Lower leg skin (tissue), 4 donors: ENCODE results near the gene ZC3H6. TPM values are rescaled to one million over a fixed set of nuclear protein-coding genes. Genes with fewer than 3 reads are reported as not detected.
A peak's percentile ranks its signal among the peaks of the same experiment; 100 is the strongest.

Experiments
- DNase-seq, 2 donors: peaks; one replicate each; pipeline ENCODE4 v3.0.0-alpha.2; 2019; ENCODE audit warnings: low spot score in 2 of 2
- H3K4me3 ChIP-seq: fragments of 200-600 bp; sonication (generic); 2 replicates; pipeline ENCODE4 v1.5.1; 2017; ENCODE audit warnings: mild to moderate bottlenecking, low read depth; ENCODE audit not compliant: poor library complexity, severe bottlenecking
- CTCF ChIP-seq, 3 donors: fragments of 450-650 bp; IDR thresholded peaks; one replicate each; pipeline ENCODE4 v1.5.1; 2016; ENCODE audit warnings: antibody characterized with exemption in 3 of 3, mild to moderate bottlenecking in 3 of 3, moderate library complexity in 2 of 3
- POLR2A ChIP-seq, 2 donors: fragments of 450-650 bp; IDR thresholded peaks; one replicate each; pipeline ENCODE4 v1.6.1; 2016 to 2017; ENCODE audit warnings: antibody characterized with exemption in 2 of 2, mild to moderate bottlenecking in 1 of 2, moderate library complexity in 1 of 2
- WGBS, 2 donors: methylation state at CpG; one replicate each; pipeline ENCODE4 v1.1.5; 2018; 5-methylcytosine and 5-hydroxymethylcytosine counted together
- intact Hi-C: fragments of 100-400 bp; cut with DNase I; formaldehyde crosslinking; loops from one replicate; pipeline ENCODE4 v1.15.0; 2023; ENCODE audit warnings: low total_unique reads
- total RNA-seq, 4 donors: library from RNA; depleted of rRNA; stranded (reverse); fragments of >200 nt; gene quantifications; one replicate each; pipeline ENCODE4 v1.1.0, GENCODE V29; 2016

The ZC3H6 gene
- total RNA-seq, 4 donors from 2014 or later, result 9.7 to 24.4 (median 12.6) TPM

- intact Hi-C loops, result no loop called here
- H3K4me3 ChIP-seq, result no peak overlapping the region
- 89 to 100% methylated on average over 1 of the region's 1 CpG for WGBS, 2 donors
- no peak for TF ChIP-seq POLR2A (IDR thresholded peaks at IDR 0.05)
- TF ChIP-seq CTCF (IDR thresholded peaks at IDR 0.05), result no peak
- no peak for DNase-seq
Observed at GRCh38 chr2:112244854-112245253, 30.5 kb upstream of the ZC3H6 start.

GRCh38 chr2:112251271-112251670 is 24.1 kb upstream of the ZC3H6 start:
- TF ChIP-seq CTCF (IDR thresholded peaks at IDR 0.05), result no peak
- TF ChIP-seq POLR2A (IDR thresholded peaks at IDR 0.05), result no peak
- H3K4me3 ChIP-seq, result no peak overlapping the region
- intact Hi-C loops, result no loop called here
- no peak for DNase-seq
- 76 to 79% methylated on average over 3 of the region's 3 CpGs for WGBS, 2 donors

- intact Hi-C loops, result no loop called here
- no peak for TF ChIP-seq CTCF (IDR thresholded peaks at IDR 0.05)
- no peak for TF ChIP-seq POLR2A (IDR thresholded peaks at IDR 0.05)
- DNase-seq, result no peak
- WGBS, 2 donors, result 78 to 83% methylated on average over 5 of the region's 5 CpGs
- no peak overlapping the region for H3K4me3 ChIP-seq
Observed at GRCh38 chr2:112253261-112253815, 22.1 kb upstream of the ZC3H6 start.

- intact Hi-C loops, result no loop called here
- peak within 1 kb of the TSS; percentile 68 for H3K4me3 ChIP-seq
- no peak for TF ChIP-seq CTCF (IDR thresholded peaks at IDR 0.05)
- peak in 1 of 2 donors; percentile 37 for TF ChIP-seq POLR2A (IDR thresholded peaks at IDR 0.05)
- DNase-seq, result peak; percentile 92 to 98
- 0 to 1% methylated on average over 63 to 65 of the region's 68 CpGs for WGBS, 2 donors
Observed at GRCh38 chr2:112254466-112255240, 20.7 kb upstream of the ZC3H6 start, which contains the start of gene ZC3H8. Gene ZC3H8, minus strand, starts transcription at chr2:112255042. Its CDS starts 61 bp downstream, at chr2:112254981.

GRCh38 chr2:112255875-112256274 is 19.5 kb upstream of the ZC3H6 start:
- DNase-seq, result no peak
- no peak overlapping the region for H3K4me3 ChIP-seq
- TF ChIP-seq CTCF (IDR thresholded peaks at IDR 0.05) (no peak), POLR2A (IDR thresholded peaks at IDR 0.05) (no peak)
- intact Hi-C loops, result no loop called here
- 82 to 86% methylated on average over 2 of the region's 2 CpGs for WGBS, 2 donors
